Nephron progenitor cell (in vitro differentiated cells): Measurements from ENCODE around the gene NTM.

ENCODE experiments used
- DNase-seq: peaks from one replicate; pipeline ENCODE4 v3.0.0; 2021
- H3K27ac Mint-ChIP-seq: 2 replicates; pipeline ENCODE4 v1.8.0; 2021; ENCODE audit warnings: mild to moderate bottlenecking, moderate library complexity, mixed read lengths
- H3K27me3 Mint-ChIP-seq: 2 replicates; pipeline ENCODE4 v1.8.0; 2021; ENCODE audit warnings: mild to moderate bottlenecking, low read depth, mixed read lengths; ENCODE audit not compliant: poor library complexity
- H3K36me3 Mint-ChIP-seq: 2 replicates; pipeline ENCODE4 v1.8.0; 2021; ENCODE audit warnings: low read depth, mixed read lengths
- H3K4me1 Mint-ChIP-seq: 2 replicates; pipeline ENCODE4 v1.8.0; 2021; ENCODE audit warnings: mixed read lengths
- H3K4me3 Mint-ChIP-seq: 2 replicates; pipeline ENCODE4 v1.8.0; 2021; ENCODE audit warnings: mild to moderate bottlenecking, moderate library complexity, mixed read lengths
- H3K9me3 Mint-ChIP-seq: 2 replicates; pipeline ENCODE4 v1.8.0; 2021; ENCODE audit warnings: mild to moderate bottlenecking, moderate library complexity, mixed read lengths
- TF ChIP-seq, protein P1 (sequence below): fragments of 200-600 bp; sonication (generic); IDR thresholded peaks from 2 replicates; pipeline ENCODE4 v1.5.0; 2021; ENCODE audit warnings: antibody characterized with exemption

Gene NTM

DNA sequence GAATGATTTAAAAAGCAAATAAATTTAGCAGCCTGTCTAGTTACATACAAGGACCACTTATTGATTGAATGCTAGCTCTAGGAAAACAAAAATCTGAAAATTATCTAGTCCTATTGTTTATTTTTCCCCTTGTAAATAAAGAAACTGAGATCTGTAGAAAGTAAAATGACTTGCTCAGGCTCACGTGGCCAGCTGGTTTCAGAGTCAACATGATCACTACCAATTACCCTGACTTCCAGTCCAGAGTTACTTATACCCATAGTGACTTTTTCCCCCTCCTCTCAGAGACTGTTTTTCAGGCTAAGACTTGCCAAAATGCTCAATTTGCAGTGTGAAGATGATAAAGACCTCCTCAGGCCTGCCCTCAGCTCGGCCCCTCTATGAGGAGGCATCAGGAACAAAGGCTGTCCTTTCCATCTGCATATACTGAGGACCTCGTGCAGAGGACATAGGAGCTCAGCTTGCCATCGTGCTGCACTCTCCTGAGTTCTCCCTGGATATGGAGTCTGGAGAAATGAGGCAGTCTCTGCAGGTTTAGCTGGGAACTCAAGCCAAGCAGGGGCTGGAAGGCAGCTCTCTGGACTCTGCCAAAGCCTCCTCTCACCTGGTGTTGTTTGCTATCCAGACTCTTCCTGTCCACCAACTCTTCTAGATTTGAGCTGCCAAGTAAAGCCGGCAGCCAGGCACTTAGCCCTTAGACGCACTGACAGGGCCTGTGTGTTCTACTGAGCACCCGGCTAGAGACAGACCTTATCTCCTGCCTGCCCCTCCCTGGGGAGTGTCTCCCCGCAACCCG is 883.3 kb downstream of the NTM start:
- Mint-ChIP-seq H3K9me3 (peaks cover 22% of the 10 kb centered on the region), H3K27ac (no peak overlapping the region), H3K36me3 (peaks cover 5% of the 10 kb centered on the region), H3K4me1 (no peaks in the 10 kb centered on the region), H3K27me3 (peaks cover 8% of the 10 kb centered on the region), H3K4me3 (no peak overlapping the region)
- TF ChIP-seq, protein P1, sequence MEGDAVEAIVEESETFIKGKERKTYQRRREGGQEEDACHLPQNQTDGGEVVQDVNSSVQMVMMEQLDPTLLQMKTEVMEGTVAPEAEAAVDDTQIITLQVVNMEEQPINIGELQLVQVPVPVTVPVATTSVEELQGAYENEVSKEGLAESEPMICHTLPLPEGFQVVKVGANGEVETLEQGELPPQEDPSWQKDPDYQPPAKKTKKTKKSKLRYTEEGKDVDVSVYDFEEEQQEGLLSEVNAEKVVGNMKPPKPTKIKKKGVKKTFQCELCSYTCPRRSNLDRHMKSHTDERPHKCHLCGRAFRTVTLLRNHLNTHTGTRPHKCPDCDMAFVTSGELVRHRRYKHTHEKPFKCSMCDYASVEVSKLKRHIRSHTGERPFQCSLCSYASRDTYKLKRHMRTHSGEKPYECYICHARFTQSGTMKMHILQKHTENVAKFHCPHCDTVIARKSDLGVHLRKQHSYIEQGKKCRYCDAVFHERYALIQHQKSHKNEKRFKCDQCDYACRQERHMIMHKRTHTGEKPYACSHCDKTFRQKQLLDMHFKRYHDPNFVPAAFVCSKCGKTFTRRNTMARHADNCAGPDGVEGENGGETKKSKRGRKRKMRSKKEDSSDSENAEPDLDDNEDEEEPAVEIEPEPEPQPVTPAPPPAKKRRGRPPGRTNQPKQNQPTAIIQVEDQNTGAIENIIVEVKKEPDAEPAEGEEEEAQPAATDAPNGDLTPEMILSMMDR, result no peak
- no peak for DNase-seq

- Mint-ChIP-seq H3K27ac (no peak overlapping the region), H3K4me1 (no peaks in the 10 kb centered on the region), H3K36me3 (peaks cover 5% of the 10 kb centered on the region), H3K4me3 (no peak overlapping the region), H3K27me3 (peaks cover 13% of the 10 kb centered on the region), H3K9me3 (peaks cover 18% of the 10 kb centered on the region)
- TF ChIP-seq, protein P1, result no peak
- DNase-seq, result no peak
Measured at GRCh38 chr11:132254906-132255305, 884.5 kb downstream of the NTM start.

GRCh38 chr11:132256528-132257279 is 886.3 kb downstream of the NTM start:
- H3K27ac Mint-ChIP-seq, result no peak overlapping the region
- no peak for DNase-seq
- H3K4me1 Mint-ChIP-seq, result no peaks in the 10 kb centered on the region
- TF ChIP-seq, protein P1, result no peak
- H3K27me3 Mint-ChIP-seq, result peaks cover 17% of the 10 kb centered on the region
- H3K9me3 Mint-ChIP-seq, result peaks cover 3% of the 10 kb centered on the region
- no peak overlapping the region for H3K4me3 Mint-ChIP-seq
- no peaks in the 10 kb centered on the region for H3K36me3 Mint-ChIP-seq

DNA sequence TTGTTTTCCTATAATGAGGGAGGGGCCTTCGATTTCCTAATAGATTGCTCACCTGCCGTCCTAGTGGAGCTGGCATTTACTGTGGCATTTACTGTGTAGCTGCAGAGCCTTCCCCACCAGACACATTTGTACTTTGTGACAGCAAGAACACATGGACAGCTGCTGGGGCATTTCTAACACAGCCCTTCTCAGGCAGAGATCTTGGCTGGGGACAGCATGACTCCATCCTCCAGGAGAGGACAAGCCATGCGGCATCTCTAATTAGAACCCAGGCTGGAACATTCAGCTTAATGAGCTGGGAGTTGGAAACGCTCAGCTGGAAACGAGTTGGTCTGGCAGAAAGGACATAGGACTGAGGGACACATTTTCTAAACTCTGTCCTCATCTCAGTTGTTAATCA is 887.5 kb downstream of the NTM start:
- no peaks in the 10 kb centered on the region for H3K9me3 Mint-ChIP-seq
- H3K4me1 Mint-ChIP-seq, result no peaks in the 10 kb centered on the region
- TF ChIP-seq, protein P1, result no peak
- no peak overlapping the region for H3K4me3 Mint-ChIP-seq
- no peak for DNase-seq
- H3K27ac Mint-ChIP-seq, result no peak overlapping the region
- H3K27me3 Mint-ChIP-seq, result peaks cover 24% of the 10 kb centered on the region
- no peaks in the 10 kb centered on the region for H3K36me3 Mint-ChIP-seq

DNA sequence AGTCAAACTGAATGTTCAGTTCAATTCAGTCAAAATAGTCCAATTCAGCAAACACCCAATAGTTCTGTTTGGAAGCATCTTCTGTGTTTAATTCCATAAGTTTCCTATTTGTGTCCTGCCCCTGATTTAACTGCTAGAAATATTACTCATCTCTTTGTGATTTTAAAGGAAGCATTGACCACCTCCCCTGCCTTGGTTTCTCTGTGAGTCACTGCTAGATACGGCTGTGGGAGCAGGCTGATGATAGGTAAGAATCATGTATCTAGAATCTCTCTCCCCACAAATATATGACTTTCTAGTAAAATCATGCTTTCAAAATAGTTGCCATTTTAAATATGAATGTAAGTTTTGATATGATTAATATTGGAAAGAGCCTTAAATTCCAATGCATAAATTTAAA is 888.5 kb downstream of the NTM start:
- H3K27ac Mint-ChIP-seq, result no peak overlapping the region
- no peak overlapping the region for H3K4me3 Mint-ChIP-seq
- H3K27me3 Mint-ChIP-seq, result peaks cover 24% of the 10 kb centered on the region
- peaks cover 6% of the 10 kb centered on the region for H3K4me1 Mint-ChIP-seq
- DNase-seq, result no peak
- TF ChIP-seq, protein P1, result no peak
- H3K9me3 Mint-ChIP-seq, result no peaks in the 10 kb centered on the region
- no peaks in the 10 kb centered on the region for H3K36me3 Mint-ChIP-seq
